Keratinocyte (primary cell): ENCODE data around the gene PXDN. TPM values are rescaled to one million over a fixed set of nuclear protein-coding genes. Genes with fewer than 3 reads are reported as not detected.
"Not testable (repeated sequence)": the region's sequence is repeated elsewhere in the genome, so short reads cannot be mapped to it uniquely, and the experiment has no call there.

ENCODE experiments used
- DNase-seq: peaks from one replicate; pipeline ENCODE4 v3.0.0-alpha.2; 2011; ENCODE audit warnings: low read depth, missing footprints, low spot score
- FAIRE-seq: peaks from 2 replicates; lab custom pipeline; 2011; peaks lifted over from hg19 to GRCh38; lab: Jason Lieb, UNC
- H2AFZ ChIP-seq: 2 replicates; pipeline ENCODE4 v1.6.0; 2012; ENCODE audit warnings: low read length, control low read depth, inconsistent platforms; ENCODE audit not compliant: control insufficient read depth
- H3K27ac ChIP-seq: 2 replicates; pipeline ENCODE4 v1.5.1; 2011; ENCODE audit warnings: low read length; ENCODE audit not compliant: control insufficient read depth, insufficient read depth
- H3K27me3 ChIP-seq: 3 replicates; pipeline ENCODE4 v1.6.0; 2011; ENCODE audit warnings: low read length; ENCODE audit not compliant: control insufficient read depth, insufficient read depth; ENCODE audit errors: extremely low read depth
- H3K36me3 ChIP-seq, 2 experiments: 2 replicates in 1 of 2; 3 replicates in 1 of 2; pipeline ENCODE4 v1.5.1; 2011; ENCODE audit warnings: low read length in 2 of 2, mild to moderate bottlenecking in 1 of 2; ENCODE audit not compliant: control insufficient read depth in 2 of 2, insufficient read depth in 2 of 2; ENCODE audit errors: extremely low read depth in 1 of 2
- H3K4me1 ChIP-seq: 3 replicates; pipeline ENCODE4 v1.5.1; 2011; ENCODE audit warnings: low read length; ENCODE audit not compliant: control insufficient read depth, insufficient read depth; ENCODE audit errors: extremely low read depth
- H3K4me2 ChIP-seq: 3 replicates; pipeline ENCODE4 v1.6.0; 2011; ENCODE audit warnings: low read depth, low read length; ENCODE audit not compliant: control insufficient read depth, insufficient read depth; ENCODE audit errors: extremely low read depth
- H3K4me3 ChIP-seq, 3 experiments: fragments of 200-600 bp in 1 of 3; sonication (generic) in 1 of 3; 2 replicates in 2 of 3; 3 replicates in 1 of 3; pipeline ENCODE4 v1.5.1; 2011 to 2016; ENCODE audit warnings: low read length in 3 of 3, mild to moderate bottlenecking in 3 of 3, control low read depth in 2 of 3, inconsistent platforms in 1 of 3, low read depth in 1 of 3, mixed read lengths in 1 of 3, mixed run types in 1 of 3, moderate library complexity in 1 of 3; ENCODE audit not compliant: control insufficient read depth in 2 of 3, insufficient read depth in 2 of 3; ENCODE audit errors: extremely low read depth in 1 of 3
- H3K79me2 ChIP-seq: 2 replicates; pipeline ENCODE4 v1.6.0; 2012; ENCODE audit warnings: low read length; ENCODE audit not compliant: control insufficient read depth, insufficient read depth
- H3K9ac ChIP-seq: 3 replicates; pipeline ENCODE4 v1.6.0; 2011; ENCODE audit warnings: low read length; ENCODE audit not compliant: control insufficient read depth, insufficient read depth; ENCODE audit errors: extremely low read depth
- H3K9me1 ChIP-seq: 3 replicates; pipeline ENCODE4 v1.6.0; 2011; ENCODE audit warnings: low read length; ENCODE audit not compliant: control insufficient read depth, insufficient read depth; ENCODE audit errors: extremely low read depth
- H3K9me3 ChIP-seq: 2 replicates; pipeline ENCODE4 v1.5.1; 2012; ENCODE audit warnings: low read depth, low read length; ENCODE audit not compliant: control insufficient read depth
- H4K20me1 ChIP-seq: 3 replicates; pipeline ENCODE4 v1.6.0; 2011; ENCODE audit warnings: low read length; ENCODE audit not compliant: control insufficient read depth, insufficient read depth; ENCODE audit errors: extremely low read depth
- EZH2 ChIP-seq: IDR thresholded peaks from one replicate; pipeline ENCODE4 v1.6.1; 2012; ENCODE audit warnings: inconsistent platforms, mild to moderate bottlenecking, low read length, moderate library complexity
- dilution Hi-C: fragments of 300-500 bp; cut with MboI; formaldehyde crosslinking; loops from one replicate; pipeline ENCODE4 v1.7.0; 2020; ENCODE audit warnings: low sequenced_read_pairs; ENCODE audit not compliant: extremely low pct_ligation_motif_present
- polyA plus RNA-seq, 5 experiments: library from polyadenylated mRNA; depleted of rRNA in 3 of 5; stranded (reverse) in 3 of 5; stranded (forward) in 1 of 5; unstranded in 1 of 5; fragments of >200 nt; gene quantifications; 1 replicate in 1 of 5; 2 replicates in 3 of 5; 3 replicates in 1 of 5; pipeline versions ENCODE4 v1.2.1 to v1.2.3, GENCODE V29; 2011 to 2012; ENCODE audit warnings: missing spikeins in 2 of 5, low read depth in 1 of 5, low replicate concordance in 1 of 5
- TF ChIP-seq, protein P1 (sequence below), 3 experiments: IDR thresholded peaks in 1 of 3; conservative IDR thresholded peaks in 1 of 3; optimal IDR thresholded peaks in 1 of 3; 2 replicates in 2 of 3; 3 replicates in 1 of 3; pipeline versions ENCODE3 to v1.5.1; 2011; ENCODE audit warnings: low read length in 3 of 3, mild to moderate bottlenecking in 3 of 3, moderate library complexity in 2 of 3, control low read depth in 1 of 3, inconsistent platforms in 1 of 3; ENCODE audit not compliant: insufficient read depth in 2 of 3; ENCODE audit errors: extremely low read depth in 1 of 3

PXDN gene
- polyA plus RNA-seq, 1 donor (not counting 4 experiments of a cell fraction or from before 2014, with no cell fraction given): 36.7 TPM

- H4K20me1 ChIP-seq: no peaks in the 10 kb centered on the region
- no peak overlapping the region for H3K27ac ChIP-seq
- no peak for TF ChIP-seq EZH2
- TF ChIP-seq, protein P1, sequence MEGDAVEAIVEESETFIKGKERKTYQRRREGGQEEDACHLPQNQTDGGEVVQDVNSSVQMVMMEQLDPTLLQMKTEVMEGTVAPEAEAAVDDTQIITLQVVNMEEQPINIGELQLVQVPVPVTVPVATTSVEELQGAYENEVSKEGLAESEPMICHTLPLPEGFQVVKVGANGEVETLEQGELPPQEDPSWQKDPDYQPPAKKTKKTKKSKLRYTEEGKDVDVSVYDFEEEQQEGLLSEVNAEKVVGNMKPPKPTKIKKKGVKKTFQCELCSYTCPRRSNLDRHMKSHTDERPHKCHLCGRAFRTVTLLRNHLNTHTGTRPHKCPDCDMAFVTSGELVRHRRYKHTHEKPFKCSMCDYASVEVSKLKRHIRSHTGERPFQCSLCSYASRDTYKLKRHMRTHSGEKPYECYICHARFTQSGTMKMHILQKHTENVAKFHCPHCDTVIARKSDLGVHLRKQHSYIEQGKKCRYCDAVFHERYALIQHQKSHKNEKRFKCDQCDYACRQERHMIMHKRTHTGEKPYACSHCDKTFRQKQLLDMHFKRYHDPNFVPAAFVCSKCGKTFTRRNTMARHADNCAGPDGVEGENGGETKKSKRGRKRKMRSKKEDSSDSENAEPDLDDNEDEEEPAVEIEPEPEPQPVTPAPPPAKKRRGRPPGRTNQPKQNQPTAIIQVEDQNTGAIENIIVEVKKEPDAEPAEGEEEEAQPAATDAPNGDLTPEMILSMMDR (optimal IDR thresholded peaks at IDR 0.05 in 1 of 3, IDR thresholded peaks at IDR 0.05 in 1 of 3, conservative IDR thresholded peaks at IDR 0.05 in 1 of 3; ENCODE audit: extremely low read depth in 1 of 3, insufficient read depth in 2 of 3, low read length in 3 of 3): no peak
- no peaks in the 10 kb centered on the region for H3K79me2 ChIP-seq
- no peak overlapping the region for H3K4me3 ChIP-seq
- H3K27me3 ChIP-seq: no peaks in the 10 kb centered on the region
- FAIRE-seq (no peak), DNase-seq (no peak)
- H2AFZ ChIP-seq: no peak overlapping the region
- H3K9ac ChIP-seq: no peak overlapping the region
- no peaks in the 10 kb centered on the region for H3K36me3 ChIP-seq
- H3K9me3 ChIP-seq: no peaks in the 10 kb centered on the region
- no peaks in the 10 kb centered on the region for H3K9me1 ChIP-seq
- dilution Hi-C loops: no loop called here
- H3K4me2 ChIP-seq: no peak overlapping the region
- H3K4me1 ChIP-seq: no peaks in the 10 kb centered on the region
Observed at GRCh38 chr2:1766851-1767811, 22.8 kb upstream of the PXDN start.

DNA sequence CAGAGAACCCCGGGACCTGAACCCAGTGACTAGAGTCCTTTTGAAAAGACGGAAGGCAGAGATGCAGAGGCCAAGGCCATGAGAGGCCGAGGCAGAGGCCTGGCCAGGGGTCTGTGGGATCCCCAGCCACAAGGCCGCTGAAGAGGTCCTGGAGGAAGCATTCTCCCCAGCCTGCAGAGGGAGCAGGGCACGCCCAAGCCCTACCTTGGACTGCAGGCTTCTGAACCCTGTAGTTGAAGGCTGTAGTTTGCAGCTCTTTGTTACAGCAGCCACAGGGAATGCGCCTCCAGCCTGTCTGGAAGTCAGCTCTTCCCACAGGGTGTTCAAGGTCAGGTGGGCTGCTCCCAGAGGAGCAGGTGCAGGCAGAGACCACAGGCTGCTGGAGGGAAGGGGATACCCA, 22.1 kb upstream of the PXDN start:
- TF ChIP-seq EZH2: no peak
- TF ChIP-seq, protein P1 (optimal IDR thresholded peaks at IDR 0.05 in 1 of 3, IDR thresholded peaks at IDR 0.05 in 1 of 3, conservative IDR thresholded peaks at IDR 0.05 in 1 of 3; ENCODE audit: extremely low read depth in 1 of 3, insufficient read depth in 2 of 3, low read length in 3 of 3): peak in 1 of 3 experiments; percentile 4
- H3K4me2 ChIP-seq: no peak overlapping the region
- no peaks in the 10 kb centered on the region for H4K20me1 ChIP-seq
- H2AFZ ChIP-seq: no peak overlapping the region
- DNase-seq (no peak), FAIRE-seq (no peak)
- H3K4me1 ChIP-seq: no peaks in the 10 kb centered on the region
- dilution Hi-C loops: no loop called here
- H3K27me3 ChIP-seq: no peaks in the 10 kb centered on the region
- no peaks in the 10 kb centered on the region for H3K9me3 ChIP-seq
- H3K9me1 ChIP-seq: no peaks in the 10 kb centered on the region
- no peaks in the 10 kb centered on the region for H3K36me3 ChIP-seq
- H3K4me3 ChIP-seq: no peak overlapping the region
- no peak overlapping the region for H3K9ac ChIP-seq
- no peaks in the 10 kb centered on the region for H3K79me2 ChIP-seq
- no peak overlapping the region for H3K27ac ChIP-seq

GRCh38 chr2:1765201-1765600, 20.9 kb upstream of the PXDN start:
- H3K27ac ChIP-seq, H3K36me3 ChIP-seq, H3K9me1 ChIP-seq, H3K4me1 ChIP-seq, H2AFZ ChIP-seq, H4K20me1 ChIP-seq, dilution Hi-C loops, H3K4me2 ChIP-seq, H3K79me2 ChIP-seq, H3K27me3 ChIP-seq, FAIRE-seq, H3K9me3 ChIP-seq, DNase-seq, H3K9ac ChIP-seq, H3K4me3 ChIP-seq: not testable (repeated sequence)
